ENCODE data around the gene TRIM40. TPM values are rescaled to one million over a fixed set of nuclear protein-coding genes. Genes with fewer than 3 reads are reported as not detected.

The TRIM40 gene
- total and polyA plus RNA-seq, 2 experiments from 2014 or later, result not detected

- TF ChIP-seq ZNF462 (CRISPR knock-in tag; IDR thresholded peaks at IDR 0.05), result no peak
These were observed 24.6 kb upstream of the TRIM40 start (continued) for GRCh38 chr6:30111266-30111856.

- no peak overlapping the region for H3K27ac Mint-ChIP-seq
- Histone ChIP-seq H3K27me3 (ENCODE audit: insufficient read depth) (peaks cover 56% of the 10 kb centered on the region), H2AFZ (no peak overlapping the region), H3K4me1 (ENCODE audit: insufficient read depth) (no peaks in the 10 kb centered on the region), H3K36me3 (ENCODE audit: insufficient read depth) (no peaks in the 10 kb centered on the region), H3K27ac (ENCODE audit: low read depth) (no peak overlapping the region), H3F3A (replicated peaks; ENCODE audit: low read depth) (no peaks in the 10 kb centered on the region), H3K9me2 (ENCODE audit: insufficient read depth) (no peaks in the 10 kb centered on the region), H4K20me1 (replicated peaks; ENCODE audit: insufficient read depth) (no peaks in the 10 kb centered on the region), H3K4me2 (no peak overlapping the region), H3K4me3 (no peak overlapping the region), H3K79me2 (replicated peaks; ENCODE audit: insufficient read depth) (no peaks in the 10 kb centered on the region)
- ATAC-seq (no peak), DNase-seq (ENCODE audit: low spot score) (no peak)
- no peak overlapping the region for H3K4me3 Mint-ChIP-seq
- H3K9me3 Mint-ChIP-seq, result no peaks in the 10 kb centered on the region
- no peaks in the 10 kb centered on the region for H3K4me1 Mint-ChIP-seq
- peaks cover 13% of the 10 kb centered on the region for H3K27me3 Mint-ChIP-seq (ENCODE audit: insufficient read depth, low read depth, poor library complexity)
- no peaks in the 10 kb centered on the region for H3K36me3 Mint-ChIP-seq (ENCODE audit: low read depth)
- TF ChIP-seq POLR2AphosphoS5 (IDR thresholded peaks at IDR 0.05; ENCODE audit: low read depth) (no peak), JUNB (IDR thresholded peaks at IDR 0.05; ENCODE audit: unreplicated experiment) (no peak), REST (IDR thresholded peaks at IDR 0.05; ENCODE audit: unreplicated experiment) (no peak), CTCF (conservative IDR thresholded peaks at IDR 0.05; ENCODE audit: low read depth in 2 of 2) (no peak)
These were observed 23.4 kb upstream of the TRIM40 start for GRCh38 chr6:30112402-30112994.
